HG03521 (cell line): Measurements from ENCODE around the gene TMEM51.

ENCODE experiments used
- ATAC-seq: cut with Tn5 transposase; IDR thresholded peaks from one replicate; pipeline ENCODE4 v1.9.1; 2021; ENCODE audit warnings: mild to moderate bottlenecking, moderate library complexity; ENCODE audit not compliant: unreplicated experiment

TMEM51 gene

GRCh38 chr1:15212954-15213291, 59.4 kb downstream of the TMEM51 start:
- no peak for ATAC-seq

GRCh38 chr1:15213341-15213821, 59.8 kb downstream of the TMEM51 start:
- ATAC-seq = no peak

- no peak for ATAC-seq
Observed at GRCh38 chr1:15214527-15214926, 61.0 kb downstream of the TMEM51 start.

- no peak for ATAC-seq
Observed at GRCh38 chr1:15215116-15215515, 61.6 kb downstream of the TMEM51 start.

GRCh38 chr1:15217654-15218053, 64.1 kb downstream of the TMEM51 start:
- no peak for ATAC-seq

- no peak for ATAC-seq
Observed at GRCh38 chr1:15218287-15219279, 65.0 kb downstream of the TMEM51 start.

GRCh38 chr1:15219280-15220023, 65.9 kb downstream of the TMEM51 start:
- no peak for ATAC-seq

- no peak for ATAC-seq
Observed at GRCh38 chr1:15220024-15220392, 66.5 kb downstream of the TMEM51 start.

GRCh38 chr1:15220825-15221431, 67.4 kb downstream of the TMEM51 start:
- ATAC-seq = no peak

- ATAC-seq = no peak
Observed at GRCh38 chr1:15222653-15223303, 69.2 kb downstream of the TMEM51 start.

GRCh38 chr1:15224259-15224869, 70.8 kb downstream of the TMEM51 start:
- no peak for ATAC-seq

- no peak for ATAC-seq
Observed at GRCh38 chr1:15224974-15225373, 71.4 kb downstream of the TMEM51 start.

GRCh38 chr1:15225461-15225860, 71.9 kb downstream of the TMEM51 start:
- no peak for ATAC-seq

- ATAC-seq = no peak
Observed at GRCh38 chr1:15226388-15227255, 73.1 kb downstream of the TMEM51 start.

- no peak for ATAC-seq
Observed at GRCh38 chr1:15229707-15230131, 76.2 kb downstream of the TMEM51 start.

- peak; percentile 87 for ATAC-seq
Observed at GRCh38 chr1:15231714-15232201, 78.2 kb downstream of the TMEM51 start.

- no peak for ATAC-seq
Observed at GRCh38 chr1:15233689-15234088, 80.1 kb downstream of the TMEM51 start.

- ATAC-seq = no peak
Observed at GRCh38 chr1:15236321-15236721, 82.8 kb downstream of the TMEM51 start.

- ATAC-seq = no peak
Observed at GRCh38 chr1:15236746-15237145, 83.2 kb downstream of the TMEM51 start.
